Vagina (tissue), 2 donors: ENCODE results near the gene CHRDL1.

Experiments used
- POLR2A ChIP-seq, 2 donors: fragments of 450-650 bp; IDR thresholded peaks; one replicate each; pipeline ENCODE4 v1.6.1; 2017; ENCODE audit warnings: antibody characterized with exemption in 2 of 2, mild to moderate bottlenecking in 2 of 2, moderate library complexity in 2 of 2
- POLR2AphosphoS5 ChIP-seq, 2 donors: sonication (generic); formaldehyde crosslinking; IDR thresholded peaks; one replicate each; pipeline ENCODE4 v1.9.0; 2017; ENCODE audit warnings: antibody characterized with exemption in 2 of 2, mild to moderate bottlenecking in 2 of 2, low read depth in 1 of 2; ENCODE audit not compliant: insufficient read depth in 1 of 2
- TF ChIP-seq, protein P1 (sequence below), 3 experiments: fragments of 450-650 bp in 2 of 3; fragments of 200-600 bp in 1 of 3; sonication (generic) in 1 of 3; IDR thresholded peaks; one replicate each; pipeline ENCODE4 v1.5.1; 2017 to 2019; ENCODE audit warnings: antibody characterized with exemption in 3 of 3, mild to moderate bottlenecking in 2 of 3, moderate library complexity in 2 of 3

DNA sequence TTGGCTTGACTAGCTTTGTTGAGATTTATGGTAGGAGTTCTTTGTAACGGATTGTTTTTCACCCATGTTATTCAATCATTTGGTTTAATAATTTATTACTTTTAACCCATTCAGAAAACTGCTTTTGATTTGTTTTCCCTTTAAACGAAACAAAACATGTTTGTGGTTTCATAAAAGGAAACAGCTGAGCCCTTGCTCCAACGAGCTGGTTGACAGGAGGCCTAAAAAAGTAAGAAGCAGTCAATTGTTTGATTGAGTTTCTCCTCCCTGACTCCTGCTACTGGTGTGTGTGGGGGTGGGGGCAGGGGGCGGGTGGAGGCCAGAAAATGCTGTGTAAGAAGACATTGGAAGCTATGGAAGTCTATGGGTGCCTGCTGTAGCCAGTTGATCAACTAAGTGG lies 102.8 kb downstream of the CHRDL1 start:
- TF ChIP-seq POLR2A (IDR thresholded peaks at IDR 0.05) = no peak
- TF ChIP-seq, protein P1, sequence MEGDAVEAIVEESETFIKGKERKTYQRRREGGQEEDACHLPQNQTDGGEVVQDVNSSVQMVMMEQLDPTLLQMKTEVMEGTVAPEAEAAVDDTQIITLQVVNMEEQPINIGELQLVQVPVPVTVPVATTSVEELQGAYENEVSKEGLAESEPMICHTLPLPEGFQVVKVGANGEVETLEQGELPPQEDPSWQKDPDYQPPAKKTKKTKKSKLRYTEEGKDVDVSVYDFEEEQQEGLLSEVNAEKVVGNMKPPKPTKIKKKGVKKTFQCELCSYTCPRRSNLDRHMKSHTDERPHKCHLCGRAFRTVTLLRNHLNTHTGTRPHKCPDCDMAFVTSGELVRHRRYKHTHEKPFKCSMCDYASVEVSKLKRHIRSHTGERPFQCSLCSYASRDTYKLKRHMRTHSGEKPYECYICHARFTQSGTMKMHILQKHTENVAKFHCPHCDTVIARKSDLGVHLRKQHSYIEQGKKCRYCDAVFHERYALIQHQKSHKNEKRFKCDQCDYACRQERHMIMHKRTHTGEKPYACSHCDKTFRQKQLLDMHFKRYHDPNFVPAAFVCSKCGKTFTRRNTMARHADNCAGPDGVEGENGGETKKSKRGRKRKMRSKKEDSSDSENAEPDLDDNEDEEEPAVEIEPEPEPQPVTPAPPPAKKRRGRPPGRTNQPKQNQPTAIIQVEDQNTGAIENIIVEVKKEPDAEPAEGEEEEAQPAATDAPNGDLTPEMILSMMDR (IDR thresholded peaks at IDR 0.05) = no peak
- no peak for TF ChIP-seq POLR2AphosphoS5 (IDR thresholded peaks at IDR 0.05; ENCODE audit: insufficient read depth in 1 of 2, low read depth in 1 of 2)
